Measurements from ENCODE around the gene KIAA1217.

The KIAA1217 gene, protein sequence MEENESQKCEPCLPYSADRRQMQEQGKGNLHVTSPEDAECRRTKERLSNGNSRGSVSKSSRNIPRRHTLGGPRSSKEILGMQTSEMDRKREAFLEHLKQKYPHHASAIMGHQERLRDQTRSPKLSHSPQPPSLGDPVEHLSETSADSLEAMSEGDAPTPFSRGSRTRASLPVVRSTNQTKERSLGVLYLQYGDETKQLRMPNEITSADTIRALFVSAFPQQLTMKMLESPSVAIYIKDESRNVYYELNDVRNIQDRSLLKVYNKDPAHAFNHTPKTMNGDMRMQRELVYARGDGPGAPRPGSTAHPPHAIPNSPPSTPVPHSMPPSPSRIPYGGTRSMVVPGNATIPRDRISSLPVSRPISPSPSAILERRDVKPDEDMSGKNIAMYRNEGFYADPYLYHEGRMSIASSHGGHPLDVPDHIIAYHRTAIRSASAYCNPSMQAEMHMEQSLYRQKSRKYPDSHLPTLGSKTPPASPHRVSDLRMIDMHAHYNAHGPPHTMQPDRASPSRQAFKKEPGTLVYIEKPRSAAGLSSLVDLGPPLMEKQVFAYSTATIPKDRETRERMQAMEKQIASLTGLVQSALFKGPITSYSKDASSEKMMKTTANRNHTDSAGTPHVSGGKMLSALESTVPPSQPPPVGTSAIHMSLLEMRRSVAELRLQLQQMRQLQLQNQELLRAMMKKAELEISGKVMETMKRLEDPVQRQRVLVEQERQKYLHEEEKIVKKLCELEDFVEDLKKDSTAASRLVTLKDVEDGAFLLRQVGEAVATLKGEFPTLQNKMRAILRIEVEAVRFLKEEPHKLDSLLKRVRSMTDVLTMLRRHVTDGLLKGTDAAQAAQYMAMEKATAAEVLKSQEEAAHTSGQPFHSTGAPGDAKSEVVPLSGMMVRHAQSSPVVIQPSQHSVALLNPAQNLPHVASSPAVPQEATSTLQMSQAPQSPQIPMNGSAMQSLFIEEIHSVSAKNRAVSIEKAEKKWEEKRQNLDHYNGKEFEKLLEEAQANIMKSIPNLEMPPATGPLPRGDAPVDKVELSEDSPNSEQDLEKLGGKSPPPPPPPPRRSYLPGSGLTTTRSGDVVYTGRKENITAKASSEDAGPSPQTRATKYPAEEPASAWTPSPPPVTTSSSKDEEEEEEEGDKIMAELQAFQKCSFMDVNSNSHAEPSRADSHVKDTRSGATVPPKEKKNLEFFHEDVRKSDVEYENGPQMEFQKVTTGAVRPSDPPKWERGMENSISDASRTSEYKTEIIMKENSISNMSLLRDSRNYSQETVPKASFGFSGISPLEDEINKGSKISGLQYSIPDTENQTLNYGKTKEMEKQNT (N-terminal part only)

DNA sequence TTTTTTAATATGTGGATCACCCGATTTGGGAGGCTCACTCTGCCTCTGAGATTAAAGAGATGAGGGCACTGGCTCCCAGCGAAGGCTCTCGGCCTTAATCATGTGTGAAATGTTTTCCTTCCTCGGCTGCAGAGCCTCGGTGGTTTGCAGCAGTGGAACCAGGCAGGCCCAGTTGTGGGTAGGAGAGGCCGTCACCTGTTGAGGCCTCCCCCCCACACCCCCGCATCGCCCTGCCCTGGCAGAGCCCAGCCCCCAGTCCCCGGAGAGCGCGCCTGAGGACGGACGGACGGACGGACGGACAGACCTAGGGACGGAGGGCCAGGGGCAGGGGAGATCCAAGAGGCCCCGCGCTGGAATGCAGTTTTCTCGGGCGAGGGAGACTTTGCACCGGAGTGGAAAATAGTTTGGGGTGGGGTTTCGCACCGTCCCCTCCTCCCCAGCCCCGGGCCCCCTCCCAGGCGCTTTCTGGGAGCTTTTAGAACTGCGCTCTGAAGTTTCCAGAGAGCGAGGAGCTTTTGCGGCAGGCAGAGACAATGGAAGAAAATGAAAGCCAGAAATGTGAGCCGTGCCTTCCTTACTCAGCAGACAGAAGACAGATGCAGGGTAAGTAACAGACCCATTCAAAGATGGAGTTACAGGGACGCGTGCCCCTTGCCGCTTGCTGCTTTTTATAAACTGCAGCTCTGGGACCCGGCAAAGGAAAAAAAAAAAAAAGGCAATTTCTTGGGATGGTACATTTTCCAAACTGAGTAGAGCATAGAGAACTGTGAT, at the start of gene KIAA1217:
Gene KIAA1217, plus strand, starts transcription at position 478 of the 771 bp plus-strand sequence. Its CDS starts 56 bp downstream, at position 534.
- peak; percentile 32 for DNase-seq

GRCh38 chr10:24162206-24162985, 46.5 kb upstream of the KIAA1217 start:
- DNase-seq: no peak

DNA sequence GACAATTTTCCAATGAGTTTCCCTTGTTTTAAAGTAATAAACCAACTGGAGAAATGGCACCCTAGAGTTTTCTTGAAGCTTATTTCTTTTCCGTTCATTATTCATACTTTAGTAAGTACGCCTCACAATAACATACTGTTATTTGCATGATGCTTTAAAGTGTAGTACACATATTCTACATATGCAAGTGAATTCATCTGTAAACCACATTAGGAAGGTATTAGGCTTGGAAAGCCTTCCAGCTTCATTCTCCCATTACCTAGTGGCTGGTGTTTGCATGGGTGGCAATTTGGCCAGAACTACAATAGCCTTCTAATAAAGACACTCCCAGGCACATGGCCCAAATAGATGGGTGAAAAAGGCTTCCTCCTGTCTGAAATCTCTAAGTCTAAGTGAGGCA, 45.5 kb upstream of the KIAA1217 start:
- no peak for DNase-seq

DNA sequence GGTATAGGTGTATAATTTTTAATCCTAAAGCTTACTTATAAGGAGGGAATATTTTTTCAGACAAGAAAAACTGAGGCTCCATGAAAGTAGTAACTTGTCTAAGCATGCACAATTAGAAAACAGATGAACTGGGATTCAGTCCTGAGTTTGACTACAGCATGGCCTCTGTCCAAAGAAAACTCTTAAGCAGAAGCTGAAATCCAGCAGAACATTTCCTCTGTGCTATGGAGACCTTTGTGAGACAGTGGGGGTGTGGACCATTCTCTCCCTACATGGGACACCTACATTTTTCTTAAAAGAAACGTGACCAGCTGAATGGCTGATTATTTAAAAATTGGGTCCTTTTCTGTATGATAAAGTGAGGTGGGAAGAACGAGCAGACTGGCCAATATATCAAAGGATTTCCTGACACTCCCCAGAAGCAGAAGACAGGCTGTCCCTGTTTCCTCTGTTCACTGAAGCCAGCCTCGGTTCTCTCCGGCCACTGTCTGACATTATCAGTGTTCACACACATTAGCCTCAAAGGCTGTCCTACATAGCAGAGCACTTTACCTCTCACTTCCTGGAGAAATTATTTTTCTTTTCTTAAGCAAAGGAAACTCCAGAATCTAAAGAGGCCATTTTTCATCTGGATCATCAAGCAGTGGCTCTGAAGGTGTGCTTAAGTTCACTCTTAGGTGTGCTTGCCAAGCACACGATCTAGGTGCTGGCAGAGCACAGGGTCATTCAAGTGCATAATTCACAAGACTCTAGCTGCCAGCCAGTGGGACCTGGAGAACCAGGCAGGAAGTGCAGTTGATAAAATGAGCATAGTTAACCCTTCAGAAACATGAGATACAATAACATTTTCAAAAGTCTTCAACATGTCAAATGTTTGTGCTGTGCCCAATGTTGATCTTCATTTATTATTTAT, 40.4 kb upstream of the KIAA1217 start:
- DNase-seq: no peak

DNA sequence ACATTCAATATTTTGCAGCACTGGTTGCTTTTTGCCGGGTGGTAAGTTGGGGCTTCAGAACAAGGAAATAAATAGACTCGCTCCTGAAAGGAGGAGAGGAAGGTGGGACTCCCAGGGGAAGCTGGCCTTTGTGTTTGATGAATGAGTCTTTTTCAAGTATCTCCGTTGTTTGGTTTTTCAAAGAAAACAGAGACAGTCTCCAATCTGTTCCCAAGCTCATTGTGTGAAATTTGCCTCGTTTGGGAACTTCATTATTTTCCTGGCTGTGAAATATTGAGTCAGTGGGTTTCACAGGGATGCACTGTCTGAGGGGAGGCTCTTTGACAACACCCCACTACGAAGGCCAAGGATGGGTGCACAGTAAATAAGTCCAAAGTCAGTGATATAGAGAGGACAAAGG, 38.7 kb upstream of the KIAA1217 start:
- DNase-seq: no peak

- no peak for DNase-seq
Measured at GRCh38 chr10:24172909-24173308, 36.0 kb upstream of the KIAA1217 start.

DNA sequence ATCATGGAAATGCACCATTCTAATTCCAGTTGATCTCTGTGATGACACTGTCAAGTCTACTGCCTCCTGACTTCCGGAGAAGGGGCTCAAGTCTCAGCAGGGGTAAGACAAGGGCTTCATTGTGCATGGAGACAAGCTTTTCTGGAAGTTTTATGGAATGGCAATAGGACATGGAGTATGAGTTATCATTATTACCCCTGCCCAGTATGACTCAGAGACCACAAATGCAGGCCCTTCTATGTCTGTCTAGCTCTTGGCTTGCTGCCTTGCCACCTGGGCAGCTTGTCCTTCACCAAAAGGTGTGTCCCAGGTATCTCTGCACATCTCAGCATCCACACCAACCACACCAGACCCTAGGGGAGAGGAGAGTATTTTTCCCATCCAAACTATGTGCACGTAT, 34.9 kb upstream of the KIAA1217 start:
- DNase-seq: no peak

DNA sequence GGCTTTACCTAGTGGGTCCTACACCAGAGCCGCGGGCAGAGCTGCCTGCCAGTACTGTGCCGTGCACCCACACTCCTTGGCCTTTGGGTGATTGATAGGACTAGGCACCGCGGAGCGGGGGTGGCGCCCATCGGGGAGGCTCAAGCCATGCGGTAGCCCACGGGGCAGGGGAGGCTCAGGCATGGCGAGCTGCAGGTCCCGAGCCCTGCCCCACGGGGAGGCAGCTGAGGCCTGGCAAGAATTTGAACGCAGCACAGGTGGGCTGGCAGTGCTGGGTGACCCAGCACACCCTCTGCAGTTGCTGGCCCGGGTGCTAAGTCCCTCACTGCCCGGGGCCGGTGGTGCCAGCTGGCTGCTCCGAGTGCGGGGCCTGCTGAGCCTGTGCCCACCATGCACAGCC, 32.3 kb upstream of the KIAA1217 start:
- no peak for DNase-seq

DNA sequence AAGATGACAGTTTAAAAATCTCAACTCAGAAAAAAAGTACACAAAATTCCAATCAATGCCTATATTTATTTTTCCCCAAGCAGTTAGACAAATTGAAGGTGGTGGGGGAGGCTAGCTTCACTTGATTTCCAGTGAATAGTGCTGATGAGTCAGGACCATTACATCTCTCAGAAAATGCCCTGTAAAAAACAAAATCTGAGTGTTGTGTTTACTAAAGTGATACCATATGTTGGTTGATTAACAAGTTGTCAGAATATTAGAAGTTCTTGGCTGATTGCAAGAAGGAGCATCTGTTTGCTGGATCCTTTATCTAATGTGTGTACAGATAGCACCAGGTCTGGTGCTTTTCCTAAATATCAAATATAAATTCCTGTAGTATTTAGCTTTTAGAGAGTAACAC, 31.3 kb upstream of the KIAA1217 start:
- DNase-seq: no peak

DNA sequence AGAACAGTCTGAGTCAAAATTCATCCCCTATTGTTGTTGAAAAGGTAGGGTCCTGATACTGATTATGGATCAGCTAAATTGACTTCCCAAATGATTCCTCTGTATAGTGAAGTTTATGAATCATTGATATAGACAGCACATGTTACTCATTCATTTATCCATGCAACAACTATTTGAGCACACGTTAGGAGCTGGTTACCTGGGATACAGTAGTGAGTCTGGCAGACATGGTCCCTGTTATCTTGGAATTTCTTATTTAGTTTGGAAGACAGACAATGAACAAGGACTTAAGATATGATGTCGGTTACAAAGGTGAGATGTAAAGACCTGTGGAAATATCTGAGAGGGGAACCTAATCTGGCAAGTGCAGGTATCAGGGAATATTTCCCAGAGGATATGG, 28.0 kb upstream of the KIAA1217 start:
- no peak for DNase-seq

- no peak for DNase-seq
Measured at GRCh38 chr10:24184455-24184854, 24.5 kb upstream of the KIAA1217 start.

DNA sequence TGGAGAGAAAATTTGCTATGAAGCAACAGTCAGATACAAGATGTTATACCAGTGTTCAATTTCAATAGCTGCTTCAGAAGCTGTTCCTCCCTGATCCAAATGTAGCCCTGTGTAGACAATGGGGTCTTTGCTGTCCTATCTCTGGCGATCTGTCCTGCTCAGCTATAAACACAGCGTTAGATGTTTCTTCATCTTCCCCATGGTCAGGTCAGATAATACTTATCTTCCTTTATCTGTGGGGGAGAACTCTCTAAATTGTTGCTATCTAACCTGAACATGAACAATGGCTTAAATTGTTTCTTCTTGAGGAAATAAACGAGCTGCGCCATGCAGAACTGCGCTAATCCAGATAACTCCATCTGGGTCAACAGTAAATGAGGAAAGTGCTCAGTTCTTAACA, 15.6 kb upstream of the KIAA1217 start:
- no peak for DNase-seq

DNA sequence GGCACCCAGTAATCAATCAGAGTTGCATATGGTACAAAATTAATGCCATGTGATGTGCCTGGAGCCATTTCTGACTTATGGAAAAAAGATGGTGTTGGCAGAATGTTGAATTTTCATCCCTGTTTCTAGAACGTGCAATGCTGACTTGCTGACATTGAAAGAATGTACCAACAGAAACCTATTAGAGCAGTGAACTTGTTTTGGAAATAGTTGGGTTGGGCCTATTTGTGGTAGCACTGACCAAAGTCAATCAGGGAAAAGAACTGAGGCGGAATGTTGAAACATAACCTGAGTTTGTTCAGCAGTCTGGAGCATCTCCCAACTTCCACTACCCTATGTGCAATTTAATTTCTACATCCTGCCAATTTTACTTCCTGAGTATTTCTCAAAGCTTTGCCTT, 11.7 kb upstream of the KIAA1217 start:
- DNase-seq: no peak

- DNase-seq: no peak
Measured at GRCh38 chr10:24201503-24202180, 7.3 kb upstream of the KIAA1217 start.

GRCh38 chr10:24202181-24202570, 6.8 kb upstream of the KIAA1217 start:
- DNase-seq: no peak

GRCh38 chr10:24205821-24206220, 3.1 kb upstream of the KIAA1217 start:
- DNase-seq: no peak

DNA sequence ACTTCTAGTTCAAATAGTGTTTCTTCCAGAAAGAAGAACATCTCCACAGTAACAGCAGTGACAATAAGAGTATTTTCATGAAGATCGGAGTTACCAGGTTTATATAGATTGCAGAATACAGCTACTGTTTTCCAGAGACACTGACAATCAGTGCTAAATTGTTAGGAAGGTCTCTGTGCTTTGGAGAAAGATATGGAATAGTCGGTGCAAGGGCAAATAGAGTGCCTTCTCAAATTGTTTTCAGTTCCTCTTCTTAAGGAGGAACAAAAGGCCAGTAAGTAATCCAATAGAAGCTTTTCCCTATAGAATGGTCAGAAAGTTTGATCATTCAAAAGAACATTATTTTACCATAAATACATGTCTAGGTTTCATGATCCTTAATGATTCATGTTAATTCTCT, 2.6 kb upstream of the KIAA1217 start:
- DNase-seq: no peak

DNA sequence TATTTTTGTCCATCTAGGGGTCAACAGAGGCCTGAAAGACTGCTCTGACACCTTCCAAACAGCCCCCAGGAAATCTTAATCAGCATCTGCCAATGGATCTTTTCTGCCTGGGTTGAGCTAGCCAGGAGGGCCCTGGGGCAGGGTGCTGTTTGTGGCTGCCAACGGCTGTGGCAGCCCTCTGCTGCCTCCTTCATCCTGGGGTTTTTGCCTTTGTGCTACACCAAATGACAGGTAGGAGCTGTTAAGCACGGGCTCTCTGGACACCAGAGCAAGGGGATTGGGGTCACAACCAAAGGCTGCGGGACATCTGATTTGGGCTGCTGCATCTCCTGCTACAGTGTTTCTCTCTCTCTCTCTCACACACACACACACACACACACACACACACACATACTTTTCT, 2.0 kb upstream of the KIAA1217 start:
- no peak for DNase-seq

- no peak for DNase-seq
Measured at GRCh38 chr10:24207341-24207740, 1.6 kb upstream of the KIAA1217 start.

Data from midbrain (tissue), 1 donor.